Stimulated activated CD4-positive, alpha-beta T cell treated with anti-CD3 and anti-CD28 coated beads, TNF-alpha, amount 100 ng/mL, for 1 hour (primary cell): ENCODE measurements around the gene MBD3L2.
A peak's percentile ranks its signal among the peaks of the same experiment; 100 is the strongest.
"Not testable (repeated sequence)": the region's sequence is repeated elsewhere in the genome, so short reads cannot be mapped to it uniquely, and the experiment has no call there.

Experiments
- DNase-seq, 3 donors: peaks; one replicate each; pipeline ENCODE4 v3.0.0-alpha.2; 2020; ENCODE audit warnings: low read depth in 3 of 3, low spot score in 1 of 3

Gene MBD3L2

DNA sequence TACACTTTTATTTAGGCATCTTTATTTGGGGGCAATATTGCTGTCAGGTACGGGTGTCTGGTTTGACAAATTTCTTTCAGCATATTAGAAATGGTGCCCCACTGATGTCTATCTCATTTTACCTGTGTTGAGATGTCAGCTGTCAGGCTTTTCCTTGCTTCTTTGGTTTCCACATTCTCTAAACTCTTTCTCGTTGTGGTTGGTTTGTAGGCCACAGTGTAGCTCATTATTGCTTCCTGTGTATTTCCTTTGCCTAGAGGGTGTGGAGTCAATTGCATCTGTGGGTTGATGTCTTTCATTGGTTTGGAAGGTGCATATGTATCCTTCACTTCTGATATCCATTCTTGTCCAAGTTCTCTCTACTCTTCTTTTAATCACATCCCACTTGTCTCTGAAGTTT, 10.9 kb downstream of the MBD3L2 start:
- DNase-seq: not testable (repeated sequence)

DNA sequence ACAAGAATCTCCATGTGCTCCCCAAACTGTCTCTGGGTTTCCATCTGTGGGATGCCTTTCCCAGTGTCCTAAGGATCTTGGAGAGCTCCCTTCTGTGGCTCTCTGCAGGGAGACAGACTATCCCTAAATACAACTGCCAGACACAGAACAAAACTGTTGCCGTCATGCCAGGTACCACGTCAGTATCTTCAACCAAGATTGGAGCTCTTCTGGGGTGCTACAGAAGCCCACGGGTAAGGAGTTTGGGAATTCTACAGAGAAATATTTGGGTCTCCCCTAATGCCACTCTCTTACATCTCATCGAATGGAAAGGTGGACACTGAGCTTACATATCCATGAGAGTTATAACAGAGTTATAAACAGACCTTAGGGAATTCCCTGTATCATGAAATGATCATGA, 14.2 kb downstream of the MBD3L2 start:
- no peak for DNase-seq

GRCh38 chr19:7063764-7064418, 14.8 kb downstream of the MBD3L2 start:
- DNase-seq: no peak

DNA sequence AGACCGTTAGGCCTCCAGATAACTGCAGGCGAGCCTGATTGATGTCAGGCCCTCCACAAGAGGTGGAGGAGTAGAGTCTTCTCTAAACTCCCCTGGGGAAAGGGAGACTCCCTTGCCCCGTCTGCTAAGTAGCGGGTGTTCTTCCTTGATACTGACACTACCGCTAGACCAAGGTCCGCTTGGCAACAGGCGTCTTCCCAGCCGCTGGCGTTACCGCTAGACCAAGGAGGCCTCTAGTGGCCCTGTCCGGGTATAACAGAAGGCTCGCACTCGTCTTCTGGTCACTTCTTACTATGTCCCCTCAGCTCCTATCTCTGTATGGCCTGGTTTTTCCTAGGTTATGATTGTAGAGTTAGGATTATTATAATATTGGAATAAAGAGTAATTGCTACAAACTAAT, 18.0 kb downstream of the MBD3L2 start:
- not testable (repeated sequence) for DNase-seq

- DNase-seq: no peak
These were observed 18.6 kb downstream of the MBD3L2 start for GRCh38 chr19:7067716-7068115.

GRCh38 chr19:7068599-7068998, 19.5 kb downstream of the MBD3L2 start:
- DNase-seq: no peak

DNA sequence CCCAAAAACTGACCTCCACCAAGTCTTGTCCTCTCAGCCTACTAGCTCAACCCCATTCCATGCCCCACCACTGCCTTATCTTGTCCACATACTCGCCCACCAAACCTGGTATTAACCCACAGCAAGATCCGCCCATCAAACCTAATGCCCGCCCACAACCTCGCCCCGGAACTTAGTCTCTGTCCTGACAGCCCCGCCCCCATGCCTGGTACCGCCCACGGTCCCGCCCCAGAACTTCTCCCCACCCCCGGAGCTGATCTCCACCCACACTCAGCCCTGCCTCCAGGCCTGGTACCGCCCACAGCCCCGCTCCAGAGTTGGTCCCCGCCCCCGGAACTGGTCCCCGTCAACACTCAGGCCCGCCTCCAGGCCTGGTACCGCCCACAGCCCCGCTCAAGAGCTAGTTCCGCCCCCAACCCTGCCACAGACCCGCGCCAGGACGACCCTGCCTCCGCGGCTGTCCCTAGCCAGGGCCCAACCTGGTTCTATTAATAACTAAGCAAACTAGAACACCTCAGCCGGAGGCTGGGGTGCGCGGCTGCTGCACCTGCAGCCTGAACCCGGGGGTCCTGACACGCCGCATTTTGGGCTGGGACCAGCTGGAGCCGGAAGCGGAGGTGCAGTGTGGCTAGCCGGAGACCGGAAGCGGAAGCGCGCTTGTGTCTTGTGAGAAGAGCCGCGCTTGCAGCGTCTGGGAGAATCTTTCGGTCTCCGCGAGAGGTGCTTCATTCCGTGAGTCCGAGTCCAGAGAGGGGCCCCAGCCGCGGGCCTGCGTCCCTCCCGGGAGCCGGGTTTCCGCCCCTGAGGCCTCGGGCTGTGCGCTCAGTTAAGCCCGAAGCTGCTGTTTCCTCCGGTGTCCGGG, 20.2 kb downstream of the MBD3L2 start, which contains the start of gene ZNF557:
TSS of gene ZNF557 (plus strand) at position 662 of the 862 bp plus-strand sequence. CDS start 5,372 bp downstream, outside the sequence.
- peak; percentile 96 to 98 (median 97) for DNase-seq

- DNase-seq: no peak
These were observed 20.7 kb downstream of the MBD3L2 start for GRCh38 chr19:7069904-7070226.

DNA sequence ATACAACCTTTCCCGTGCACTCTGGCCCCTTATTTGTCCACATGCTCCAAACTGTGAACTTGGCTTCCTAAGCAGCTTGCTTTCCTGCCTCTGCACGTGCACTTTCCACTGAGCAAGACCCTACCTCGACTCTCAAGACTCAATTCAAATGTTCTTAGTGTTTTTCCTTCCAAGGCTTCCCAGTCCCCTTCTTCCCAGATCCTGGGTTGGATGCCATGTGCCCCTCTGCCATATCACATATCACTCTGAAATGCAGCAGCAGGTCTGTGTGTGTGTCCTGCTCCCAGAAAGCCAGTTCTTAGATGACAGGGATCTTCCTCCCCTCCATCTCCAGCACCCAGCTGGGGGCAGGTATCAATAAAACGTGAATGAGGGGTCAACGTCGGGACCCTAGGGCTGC, 23.4 kb downstream of the MBD3L2 start:
- DNase-seq: no peak

DNA sequence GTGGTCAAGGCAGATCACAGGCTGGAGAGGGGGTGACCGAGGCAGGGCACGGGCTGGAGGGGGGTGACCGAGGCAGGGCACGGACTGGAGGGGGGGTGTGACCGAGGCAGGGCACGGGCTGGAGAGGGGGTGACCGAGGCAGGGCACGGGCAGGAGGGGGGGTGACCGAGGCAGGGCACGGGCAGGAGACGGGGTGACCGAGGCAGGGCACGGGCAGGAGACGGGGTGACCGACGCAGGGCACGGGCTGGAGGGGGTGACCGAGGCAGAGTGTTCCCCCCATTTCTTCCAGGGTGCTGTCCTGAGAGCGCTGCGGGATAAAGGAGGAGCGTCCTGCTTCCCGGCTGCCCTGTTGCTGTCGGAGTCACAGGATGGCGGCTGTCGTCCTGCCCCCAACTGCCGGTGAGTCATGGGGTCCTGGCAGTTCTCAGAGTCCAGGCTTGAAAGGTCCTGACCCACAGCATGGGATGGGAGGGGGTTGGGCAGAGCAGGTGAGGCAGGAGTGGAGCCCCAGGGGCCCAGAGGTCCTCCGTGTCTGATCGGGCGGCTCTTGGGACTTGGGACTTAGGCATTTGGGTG, 25.7 kb downstream of the MBD3L2 start:
- no peak for DNase-seq

DNA sequence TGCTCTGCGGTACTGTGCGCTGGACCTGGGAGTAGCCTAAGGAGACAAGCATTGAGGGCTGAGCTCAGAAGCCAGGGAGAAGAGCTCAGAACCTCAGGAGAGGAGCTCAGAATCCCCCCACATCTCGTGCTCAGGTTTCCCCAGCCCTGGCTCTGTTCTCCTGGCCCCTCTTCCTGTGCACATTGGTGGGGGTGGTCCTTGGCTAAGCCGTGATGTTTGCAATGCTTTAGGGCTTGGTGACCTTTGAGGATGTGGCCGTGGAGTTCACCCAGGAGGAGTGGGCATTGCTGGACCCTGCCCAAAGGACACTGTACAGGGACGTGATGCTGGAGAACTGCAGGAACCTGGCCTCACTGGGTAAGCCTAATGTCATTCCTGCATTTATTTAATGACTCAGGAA, 27.0 kb downstream of the MBD3L2 start:
- DNase-seq: no peak

GRCh38 chr19:7078008-7078407, 28.9 kb downstream of the MBD3L2 start:
- no peak for DNase-seq

GRCh38 chr19:7083076-7083956, 34.2 kb downstream of the MBD3L2 start:
- DNase-seq: no peak

DNA sequence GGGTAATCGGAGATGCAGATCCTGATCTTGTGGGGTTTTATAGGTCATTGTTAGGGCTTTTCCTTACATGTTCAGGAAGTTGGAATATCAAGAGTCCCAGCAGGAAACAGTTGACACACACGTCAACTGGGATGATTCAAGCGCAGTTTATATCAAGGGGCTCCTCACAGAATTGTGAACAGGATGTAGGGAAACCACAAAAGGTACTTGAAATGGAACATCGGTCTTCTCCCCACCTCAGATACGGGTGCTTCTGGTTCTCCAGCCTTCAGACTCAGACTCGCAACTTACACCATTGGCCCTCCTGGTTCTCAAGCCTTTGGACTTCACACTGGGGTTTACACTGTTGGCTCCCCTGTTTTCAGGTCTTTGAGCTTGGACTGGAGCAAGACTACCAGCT, 39.9 kb downstream of the MBD3L2 start:
- DNase-seq: no peak

DNA sequence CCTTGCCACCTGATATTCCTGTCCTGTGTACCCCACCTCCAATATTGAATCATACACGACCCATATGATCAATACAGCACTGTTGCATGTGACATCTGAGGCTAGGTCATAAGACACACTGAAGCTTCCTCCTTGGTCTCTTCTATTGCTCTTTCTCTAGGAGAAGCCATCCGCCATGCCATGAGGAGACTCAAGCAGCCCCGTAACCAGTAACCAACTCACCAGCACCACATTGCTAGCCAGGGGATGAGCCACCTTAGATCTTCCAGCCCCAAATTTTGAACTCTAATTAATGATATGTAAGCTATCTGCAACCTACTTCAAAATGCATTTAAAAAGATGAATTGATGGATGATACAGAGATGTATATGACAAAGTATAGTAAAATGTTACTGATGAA, 49.0 kb downstream of the MBD3L2 start:
- DNase-seq: no peak

DNA sequence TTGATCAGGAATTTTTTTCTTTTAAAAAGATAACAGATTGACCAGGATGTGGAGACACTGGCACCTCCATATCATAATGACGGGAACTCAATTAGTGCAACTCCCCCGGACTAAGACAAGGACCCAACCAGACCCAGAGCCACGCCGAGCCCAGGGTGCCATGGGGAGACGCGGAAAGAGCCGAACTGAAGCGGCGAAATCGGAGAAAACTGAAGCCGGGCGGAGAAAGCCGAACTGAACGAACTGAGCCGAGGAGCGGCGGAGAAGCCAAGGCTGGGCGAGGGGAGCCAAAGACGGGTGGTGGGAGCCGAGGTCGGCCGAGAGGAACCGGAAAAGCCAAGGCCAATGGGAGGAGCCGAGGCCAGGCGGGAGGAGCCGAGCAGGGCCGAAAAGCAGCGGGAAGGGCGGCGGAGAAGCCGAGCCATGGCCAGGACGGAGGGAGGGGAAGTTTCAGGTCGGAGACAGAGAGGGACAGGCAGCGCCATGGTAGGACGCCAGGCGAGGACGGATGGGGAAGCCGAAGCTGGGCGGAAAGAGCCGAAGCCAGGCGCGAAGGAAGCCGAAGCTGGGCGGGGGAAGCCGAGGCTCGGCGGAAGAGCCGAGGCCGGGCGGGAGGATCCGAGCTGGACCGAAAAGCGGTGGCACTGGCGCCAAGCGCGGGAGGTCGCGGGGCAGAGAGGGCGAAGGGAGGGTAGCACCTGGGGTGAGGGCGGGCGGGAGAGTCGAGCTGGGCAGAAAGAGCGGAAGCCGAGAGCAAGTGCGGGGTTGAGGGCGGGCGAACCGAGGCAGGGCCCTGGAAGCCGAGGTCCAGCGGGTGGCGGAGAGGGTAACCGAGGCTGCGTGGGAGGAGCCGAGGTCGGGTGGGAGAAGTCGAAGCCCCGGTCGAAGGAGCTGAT, 49.8 kb downstream of the MBD3L2 start:
- DNase-seq: peak; percentile 70 to 88 (median 74)

DNA sequence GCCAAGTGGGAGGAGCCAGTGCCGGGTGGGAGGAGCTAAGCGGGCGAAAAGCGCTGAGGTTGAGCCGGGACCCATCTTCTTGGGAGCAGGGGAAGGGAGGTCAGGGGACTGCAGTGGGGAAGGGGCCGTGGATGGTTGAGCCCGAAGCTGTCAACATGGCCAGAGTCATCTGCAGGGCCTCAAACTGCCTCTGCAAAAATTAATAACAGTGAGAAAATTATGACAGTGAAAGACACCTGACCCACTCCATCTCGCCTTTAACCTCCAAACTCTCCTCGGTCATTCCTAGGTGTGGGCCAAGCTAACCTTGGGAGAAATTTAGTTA, 50.4 kb downstream of the MBD3L2 start:
- peak in 2 of 3 donors; percentile 12 to 60 for DNase-seq
